ENCODE measurements around the gene BARHL2.

The BARHL2 gene

GRCh38 chr1:90675161-90675847 is 41.8 kb downstream of the BARHL2 start:
- no peak for TF ChIP-seq CTCF (IDR thresholded peaks at IDR 0.05; ENCODE audit: unreplicated experiment in 3 of 3)
- Mint-ChIP-seq H3K27me3 (ENCODE audit: low read depth) (no peaks in the 10 kb centered on the region), H3K36me3 (ENCODE audit: low read depth) (no peaks in the 10 kb centered on the region), H3K9me3 (peaks cover 15% of the 10 kb centered on the region), H3K4me3 (no peak overlapping the region), H3K27ac (no peak overlapping the region), H3K4me1 (no peaks in the 10 kb centered on the region)

GRCh38 chr1:90671741-90672140 is 45.4 kb downstream of the BARHL2 start:
- no peak for TF ChIP-seq CTCF (IDR thresholded peaks at IDR 0.05; ENCODE audit: unreplicated experiment in 3 of 3)
- no peaks in the 10 kb centered on the region for H3K4me1 Mint-ChIP-seq
- H3K27ac Mint-ChIP-seq = no peak overlapping the region
- no peaks in the 10 kb centered on the region for H3K27me3 Mint-ChIP-seq (ENCODE audit: low read depth)
- peaks cover 15% of the 10 kb centered on the region for H3K9me3 Mint-ChIP-seq
- H3K4me3 Mint-ChIP-seq = no peak overlapping the region
- H3K36me3 Mint-ChIP-seq (ENCODE audit: low read depth) = no peaks in the 10 kb centered on the region

GRCh38 chr1:90671251-90671650 is 45.9 kb downstream of the BARHL2 start:
- Mint-ChIP-seq H3K4me3 (no peak overlapping the region), H3K4me1 (no peaks in the 10 kb centered on the region), H3K27me3 (ENCODE audit: low read depth) (no peaks in the 10 kb centered on the region), H3K9me3 (peaks cover 15% of the 10 kb centered on the region), H3K27ac (no peak overlapping the region), H3K36me3 (ENCODE audit: low read depth) (no peaks in the 10 kb centered on the region)
- TF ChIP-seq CTCF (IDR thresholded peaks at IDR 0.05; ENCODE audit: unreplicated experiment in 3 of 3) = no peak
